Activated CD4-positive, alpha-beta T cell treated with anti-CD3 and anti-CD28 coated beads, Interleukin-2, amount 10 ng/mL, durations not matched to agents 7 days and 5 days (primary cell): Measurements from ENCODE around the gene POLR1B. TPM values are rescaled to one million over a fixed set of nuclear protein-coding genes. Genes with fewer than 3 reads are reported as not detected.
"Not testable (repeated sequence)": the region's sequence is repeated elsewhere in the genome, so short reads cannot be mapped to it uniquely, and the experiment has no call there.

Experiments used
- CTCF ChIA-PET: fragments of 350-600 bp; sonication (Branson Sonifier 250); formaldehyde crosslinking; loops from one replicate; lab custom pipeline; 2021; ENCODE audit warnings: antibody characterized with exemption; lab: Charles Lee
- POLR2A ChIA-PET: fragments of 350-600 bp; sonication (Branson Sonifier 250); formaldehyde crosslinking; loops from one replicate; lab custom pipeline; 2021; ENCODE audit warnings: antibody characterized with exemption; lab: Charles Lee
- DNase-seq: peaks from one replicate; pipeline ENCODE4 v3.0.0-alpha.2; 2020
- H3K27ac Mint-ChIP-seq: one replicate; pipeline ENCODE4 v1.8.0; 2021; ENCODE audit warnings: mild to moderate bottlenecking, moderate library complexity, mixed read lengths
- H3K27me3 Mint-ChIP-seq: one replicate; pipeline ENCODE4 v1.8.0; 2021; ENCODE audit warnings: mixed read lengths
- H3K36me3 Mint-ChIP-seq: one replicate; pipeline ENCODE4 v1.8.0; 2021; ENCODE audit warnings: low read depth, mixed read lengths
- H3K4me1 Mint-ChIP-seq: one replicate; pipeline ENCODE4 v1.8.0; 2021; ENCODE audit warnings: mixed read lengths
- H3K4me3 Mint-ChIP-seq: one replicate; pipeline ENCODE4 v1.8.0; 2021; ENCODE audit warnings: mild to moderate bottlenecking, moderate library complexity, mixed read lengths
- H3K9me3 Mint-ChIP-seq: one replicate; pipeline ENCODE4 v1.8.0; 2021; ENCODE audit warnings: mixed read lengths
- total RNA-seq, 2 experiments: library from RNA; stranded (reverse); gene quantifications; one replicate each; pipeline ENCODE4 v1.2.3, GENCODE V29; 2021

Gene POLR1B
- total RNA-seq, 2 experiments from 2014 or later, result 34.6 to 35.2 TPM

DNA sequence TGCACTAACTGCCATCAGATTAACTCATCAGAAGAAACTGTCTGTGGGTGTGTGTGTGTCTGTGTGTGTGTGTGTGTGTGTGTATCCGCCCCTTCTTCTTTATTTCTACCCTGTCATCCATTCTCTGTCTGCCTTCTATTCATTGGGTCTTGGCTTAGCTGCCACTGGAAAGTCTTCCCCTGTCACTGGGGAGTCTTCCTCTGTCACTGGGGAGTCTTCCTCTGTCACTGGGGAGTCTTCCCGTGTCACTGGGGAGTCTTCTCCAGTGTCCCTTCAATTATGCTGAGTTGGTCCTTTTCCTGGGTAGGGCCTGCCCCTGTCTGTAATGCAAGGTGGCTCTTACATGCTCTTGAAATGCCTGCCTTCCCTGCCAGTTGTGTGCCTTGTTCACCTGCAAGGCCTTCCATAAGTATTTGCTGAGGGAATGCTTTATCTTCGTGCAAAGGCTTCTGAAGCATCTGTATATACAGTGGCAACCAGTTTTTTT is 18.9 kb upstream of the POLR1B start:
- H3K4me3 Mint-ChIP-seq, result no peak overlapping the region
- no peaks in the 10 kb centered on the region for H3K9me3 Mint-ChIP-seq
- ChIA-PET CTCF (interaction anchor here (1.2 to 1.6 kb wide), 2 partner anchors 10 to 15 kb away, joined by 3 to 4 read pairs; no protein-coding TSS in a partner anchor), POLR2A (no interaction called here)
- H3K27me3 Mint-ChIP-seq, result no peaks in the 10 kb centered on the region
- peaks cover 56% of the 10 kb centered on the region for H3K36me3 Mint-ChIP-seq
- H3K27ac Mint-ChIP-seq, result no peak overlapping the region
- H3K4me1 Mint-ChIP-seq, result no peaks in the 10 kb centered on the region
- no peak for DNase-seq

DNA sequence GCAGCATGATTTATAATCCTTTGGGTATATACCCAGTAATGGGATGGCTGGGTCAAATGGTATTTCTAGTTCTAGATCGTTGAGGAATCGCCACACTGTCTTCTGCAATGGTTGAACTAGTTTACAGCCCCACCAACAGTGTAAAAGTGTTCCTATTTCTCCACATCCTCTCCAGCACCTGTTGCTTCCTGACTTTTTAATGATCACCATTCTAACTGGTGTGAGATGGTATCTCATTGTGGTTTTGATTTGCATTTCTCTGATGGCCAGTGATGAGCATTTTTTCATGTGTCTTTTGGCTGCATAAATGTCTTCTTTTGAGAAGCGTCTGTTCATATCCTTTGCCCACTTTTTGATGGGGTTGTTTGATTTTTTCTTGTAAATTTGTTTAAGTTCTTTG is 18.0 kb upstream of the POLR1B start:
- H3K4me1 Mint-ChIP-seq, H3K9me3 Mint-ChIP-seq, DNase-seq, H3K27me3 Mint-ChIP-seq, H3K27ac Mint-ChIP-seq, POLR2A ChIA-PET, CTCF ChIA-PET, H3K4me3 Mint-ChIP-seq: not testable (repeated sequence)
- H3K36me3 Mint-ChIP-seq, result peaks cover 58% of the 10 kb centered on the region

DNA sequence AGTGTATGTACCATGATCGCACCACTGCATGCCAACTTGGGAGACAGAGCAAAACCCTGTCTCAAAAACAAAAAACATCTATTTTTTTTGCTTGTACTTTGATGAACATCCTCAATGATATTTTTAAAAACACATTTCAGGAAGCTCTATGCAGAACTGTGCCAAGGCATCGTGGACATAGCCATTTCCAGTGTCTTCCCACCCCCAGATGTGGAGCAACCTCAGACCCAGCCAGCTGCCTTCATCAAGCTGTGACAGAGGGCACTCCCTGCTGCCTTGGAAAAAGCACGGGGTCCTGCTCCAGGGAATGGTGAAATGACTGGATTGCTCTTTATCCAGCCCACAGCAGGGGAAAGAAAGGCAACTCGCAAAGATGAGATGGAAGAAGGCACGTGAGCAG is 13.7 kb upstream of the POLR1B start:
- Mint-ChIP-seq H3K27ac (no peak overlapping the region), H3K9me3 (no peaks in the 10 kb centered on the region), H3K4me3 (no peak overlapping the region), H3K36me3 (peaks cover 50% of the 10 kb centered on the region), H3K27me3 (no peaks in the 10 kb centered on the region), H3K4me1 (no peaks in the 10 kb centered on the region)
- POLR2A ChIA-PET, result no interaction called here
- DNase-seq, result no peak
- CTCF ChIA-PET, result no interaction called here

DNA sequence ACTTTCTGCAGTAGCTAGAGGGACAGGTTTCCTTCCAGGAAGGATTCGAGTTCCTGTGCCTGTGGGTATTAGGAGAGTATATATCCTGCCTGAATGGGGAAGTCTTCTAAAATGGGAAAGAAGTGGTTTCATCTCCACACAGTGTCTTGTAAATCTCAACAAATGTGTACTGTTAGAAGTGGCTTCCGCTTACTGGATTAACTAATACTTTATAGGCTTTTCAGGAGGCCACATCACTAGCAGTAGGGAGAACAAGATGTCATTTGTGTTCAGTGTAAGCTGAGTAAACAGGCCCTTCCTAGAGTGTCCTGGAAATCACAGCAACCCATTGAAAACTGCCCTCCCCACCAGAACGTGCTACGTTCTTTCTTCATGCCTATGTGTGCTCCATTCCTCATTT is 12.5 kb upstream of the POLR1B start:
- DNase-seq, result no peak
- H3K27me3 Mint-ChIP-seq, result no peaks in the 10 kb centered on the region
- ChIA-PET CTCF (no interaction called here), POLR2A (no interaction called here)
- no peaks in the 10 kb centered on the region for H3K9me3 Mint-ChIP-seq
- no peak overlapping the region for H3K4me3 Mint-ChIP-seq
- no peak overlapping the region for H3K27ac Mint-ChIP-seq
- H3K4me1 Mint-ChIP-seq, result no peaks in the 10 kb centered on the region
- H3K36me3 Mint-ChIP-seq, result peaks cover 39% of the 10 kb centered on the region

DNA sequence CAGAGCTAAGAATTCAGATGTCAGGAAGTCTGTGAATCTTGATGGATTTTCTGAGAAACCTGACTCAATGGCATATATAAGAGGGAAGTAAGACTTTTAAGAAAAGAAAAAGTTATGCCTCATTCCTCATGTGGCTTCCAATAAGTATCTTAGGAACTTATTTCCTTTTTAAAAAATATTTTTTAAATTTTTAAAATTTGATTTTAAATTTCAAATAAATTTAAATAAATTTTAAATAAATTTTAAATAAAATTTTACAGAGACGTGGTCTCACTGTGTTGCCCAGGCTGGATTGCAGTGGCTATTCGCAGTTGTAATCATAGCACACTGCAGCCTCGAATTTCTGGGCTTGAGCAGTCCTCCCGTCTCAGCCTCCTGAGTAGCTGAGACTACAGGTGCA is 11.5 kb upstream of the POLR1B start:
- no peaks in the 10 kb centered on the region for H3K9me3 Mint-ChIP-seq
- POLR2A ChIA-PET, result no interaction called here
- H3K4me1 Mint-ChIP-seq, result no peaks in the 10 kb centered on the region
- H3K4me3 Mint-ChIP-seq, result no peak overlapping the region
- no peak for DNase-seq
- CTCF ChIA-PET, result no interaction called here
- H3K27me3 Mint-ChIP-seq, result no peaks in the 10 kb centered on the region
- H3K27ac Mint-ChIP-seq, result no peak overlapping the region
- H3K36me3 Mint-ChIP-seq, result peaks cover 33% of the 10 kb centered on the region

DNA sequence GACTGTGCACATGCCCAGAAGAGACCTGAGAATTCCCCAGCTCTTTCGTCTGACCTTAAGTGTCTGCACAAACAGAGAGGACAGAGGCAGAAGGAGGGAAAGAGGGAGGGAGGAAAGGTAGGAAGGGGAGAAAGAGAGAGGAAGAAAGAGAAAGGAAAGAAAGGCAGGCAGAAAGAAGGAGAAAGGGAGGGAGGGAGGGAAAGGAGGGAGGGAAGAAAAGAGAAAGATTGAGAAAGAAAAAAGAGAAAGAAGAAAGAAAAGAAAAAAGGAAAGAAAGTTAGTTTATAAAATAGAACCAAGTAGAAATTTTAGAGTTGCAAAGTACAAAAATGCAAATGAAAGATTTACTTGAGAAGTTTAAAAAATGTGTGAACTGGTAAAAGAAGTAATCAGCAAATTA is 7.4 kb upstream of the POLR1B start:
- ChIA-PET POLR2A (no interaction called here), CTCF (no interaction called here)
- no peaks in the 10 kb centered on the region for H3K4me1 Mint-ChIP-seq
- no peak for DNase-seq
- H3K9me3 Mint-ChIP-seq, result no peaks in the 10 kb centered on the region
- no peak overlapping the region for H3K4me3 Mint-ChIP-seq
- H3K27me3 Mint-ChIP-seq, result no peaks in the 10 kb centered on the region
- peaks cover 21% of the 10 kb centered on the region for H3K36me3 Mint-ChIP-seq
- no peak overlapping the region for H3K27ac Mint-ChIP-seq

DNA sequence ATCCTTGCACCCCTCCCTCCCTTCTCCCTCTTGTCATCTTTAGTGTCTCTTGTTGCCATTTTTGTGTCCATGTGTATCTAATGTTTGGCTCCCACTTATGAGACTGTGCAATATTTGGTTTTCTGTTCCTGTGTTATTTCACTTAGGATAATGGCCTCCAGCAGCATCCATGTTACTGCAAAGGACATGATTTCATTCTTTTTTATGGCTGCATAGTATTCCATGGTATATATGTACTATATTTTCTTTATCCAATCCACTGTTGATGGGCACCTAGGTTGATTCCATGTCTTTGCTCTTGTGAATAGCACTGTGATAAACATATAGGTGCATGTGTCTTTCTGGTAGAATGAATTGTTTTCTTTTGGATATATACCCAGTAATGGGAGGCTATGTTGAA is 5.6 kb upstream of the POLR1B start:
- CTCF ChIA-PET, result interaction anchor here (0.6 to 0.9 kb wide), 2 partner anchors 43 to 90 kb away, joined by 3 read pairs; no protein-coding TSS in a partner anchor
- DNase-seq, H3K27me3 Mint-ChIP-seq, H3K4me3 Mint-ChIP-seq, H3K9me3 Mint-ChIP-seq, POLR2A ChIA-PET, H3K27ac Mint-ChIP-seq: not testable (repeated sequence)
- Mint-ChIP-seq H3K36me3 (peaks cover 12% of the 10 kb centered on the region), H3K4me1 (peaks cover 12% of the 10 kb centered on the region)

DNA sequence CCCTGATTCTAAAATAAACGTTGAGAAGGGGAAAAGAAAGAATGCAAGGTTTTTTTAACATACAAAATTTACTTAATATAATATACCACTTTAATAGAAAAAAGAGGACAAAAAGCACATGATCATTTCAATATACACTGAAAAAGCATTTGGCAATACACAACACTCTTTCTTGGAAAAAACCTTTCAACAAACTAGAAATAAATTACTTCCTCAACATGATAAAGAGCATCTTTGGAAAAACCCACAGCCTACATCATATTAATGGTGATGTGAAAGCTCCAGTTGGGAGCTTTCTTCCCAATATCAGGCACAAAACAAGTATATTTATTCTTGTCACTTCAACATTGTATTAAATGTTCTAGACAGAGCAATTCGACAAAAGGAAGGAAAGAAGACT is 3.0 kb upstream of the POLR1B start:
- CTCF ChIA-PET, result no interaction called here
- Mint-ChIP-seq H3K9me3 (no peaks in the 10 kb centered on the region), H3K27ac (no peak overlapping the region), H3K36me3 (peaks cover 3% of the 10 kb centered on the region), H3K27me3 (no peaks in the 10 kb centered on the region), H3K4me3 (no peak overlapping the region), H3K4me1 (peaks cover 12% of the 10 kb centered on the region)
- no peak for DNase-seq
- POLR2A ChIA-PET, result no interaction called here

DNA sequence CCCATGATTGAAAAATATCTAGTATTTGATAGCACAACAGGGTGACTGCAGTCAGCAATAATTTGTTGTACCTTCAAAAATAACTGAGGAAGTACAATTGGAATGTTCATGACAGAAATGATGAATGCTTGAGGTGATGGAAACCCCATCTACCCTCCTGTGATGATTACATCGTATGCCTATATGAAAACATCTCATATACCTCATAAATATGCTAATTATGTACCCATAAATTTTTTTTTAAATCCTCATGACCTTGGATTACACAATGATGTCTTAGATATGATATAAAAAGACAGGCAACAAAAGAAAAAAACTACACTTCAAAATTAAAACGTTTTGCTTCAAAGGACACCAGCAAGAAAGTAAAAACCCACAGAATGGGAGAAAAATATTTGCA is 1.4 kb upstream of the POLR1B start:
- no peak for DNase-seq
- ChIA-PET POLR2A (no interaction called here), CTCF (interaction anchor here (0.6 to 0.7 kb wide), 2 partner anchors 27 to 425 kb away, joined by 3 to 5 read pairs; no protein-coding TSS in a partner anchor)
- no peak overlapping the region for H3K4me3 Mint-ChIP-seq
- H3K27me3 Mint-ChIP-seq, result no peaks in the 10 kb centered on the region
- no peak overlapping the region for H3K27ac Mint-ChIP-seq
- peaks cover 19% of the 10 kb centered on the region for H3K4me1 Mint-ChIP-seq
- peaks cover 3% of the 10 kb centered on the region for H3K36me3 Mint-ChIP-seq
- H3K9me3 Mint-ChIP-seq, result no peaks in the 10 kb centered on the region

DNA sequence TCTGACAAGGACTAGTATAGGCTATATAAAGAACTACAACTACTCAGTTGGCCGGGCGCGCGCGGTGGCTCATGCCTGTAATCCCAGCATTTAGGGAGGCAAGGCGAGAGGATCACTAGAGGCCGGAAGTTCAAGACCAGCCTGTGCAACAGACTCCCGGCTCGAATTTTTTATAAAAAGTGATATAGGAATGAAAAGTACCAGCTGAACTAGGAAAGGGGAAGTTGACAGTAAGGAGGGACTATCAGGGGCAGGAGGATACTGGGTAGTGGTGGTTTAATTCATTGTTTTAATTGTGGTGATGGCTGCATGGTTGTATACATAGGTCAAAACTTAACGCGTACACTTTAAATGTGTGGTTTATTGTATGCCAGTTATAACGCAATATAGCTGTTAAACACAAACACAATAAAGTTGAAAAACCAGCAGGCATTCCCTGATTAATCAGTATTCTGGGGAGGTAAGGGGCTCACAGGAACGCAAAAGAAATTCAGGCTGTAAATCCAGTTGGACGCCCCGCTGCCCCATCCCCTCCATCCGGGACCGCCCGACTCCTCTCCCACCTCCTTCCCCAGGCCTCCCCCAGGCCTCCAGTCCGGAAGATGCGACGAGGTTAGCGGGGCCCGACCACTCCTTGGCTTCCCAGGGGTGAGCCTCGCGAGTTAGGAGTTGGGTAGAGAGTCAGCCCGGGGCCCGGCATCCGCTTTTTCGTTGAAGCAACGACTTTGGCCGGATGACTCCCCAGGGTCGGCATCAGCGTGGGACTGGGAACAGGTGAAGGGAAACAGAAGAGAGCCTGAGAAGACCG is 746 bp upstream of the POLR1B start:
- no peaks in the 10 kb centered on the region for H3K27me3 Mint-ChIP-seq
- no peak overlapping the region for H3K4me3 Mint-ChIP-seq
- H3K36me3 Mint-ChIP-seq, result peaks cover 3% of the 10 kb centered on the region
- H3K4me1 Mint-ChIP-seq, result peaks cover 19% of the 10 kb centered on the region
- peak; percentile 76 for DNase-seq
- no peaks in the 10 kb centered on the region for H3K9me3 Mint-ChIP-seq
- ChIA-PET POLR2A (no interaction called here), CTCF (no interaction called here)
- no peak overlapping the region for H3K27ac Mint-ChIP-seq

DNA sequence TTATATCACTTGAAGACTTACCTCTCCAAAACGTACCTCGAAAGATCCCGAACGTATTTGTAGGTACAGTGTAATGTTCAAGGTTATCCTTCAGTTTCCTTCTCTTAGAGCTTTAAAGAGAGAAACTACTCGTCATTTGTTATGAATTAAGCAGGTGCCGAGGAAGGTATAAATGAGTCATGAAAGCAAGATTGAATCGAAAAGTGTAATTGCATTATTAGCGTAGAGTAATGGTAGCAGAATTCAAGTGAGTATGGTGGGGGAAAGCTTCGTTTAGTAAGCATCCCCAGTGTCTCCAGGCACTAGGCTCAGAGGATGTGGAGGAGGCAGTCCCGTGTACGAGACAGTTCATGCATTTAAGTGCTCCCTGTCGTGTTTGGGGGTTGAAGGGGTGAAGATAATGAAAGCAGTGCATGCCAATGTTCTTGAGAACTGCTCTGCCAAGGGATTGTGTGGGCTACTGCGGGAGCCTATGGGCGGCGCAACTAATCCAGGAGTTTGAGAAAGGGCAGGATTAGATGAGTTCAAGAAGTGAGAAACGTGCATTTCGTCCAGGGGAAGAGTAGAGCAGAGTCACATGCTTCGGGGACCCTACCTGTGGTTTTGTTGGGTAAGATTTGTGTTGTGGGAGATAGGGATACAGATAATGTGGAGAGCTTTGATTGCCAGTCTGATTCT is 858 bp downstream of the POLR1B start:
- POLR2A ChIA-PET, result no interaction called here
- Mint-ChIP-seq H3K9me3 (no peaks in the 10 kb centered on the region), H3K27ac (no peak overlapping the region), H3K4me3 (no peak overlapping the region), H3K27me3 (no peaks in the 10 kb centered on the region), H3K4me1 (peaks cover 23% of the 10 kb centered on the region), H3K36me3 (peaks cover 14% of the 10 kb centered on the region)
- peak; percentile 28 for DNase-seq
- CTCF ChIA-PET, result interaction anchor here (0.9 kb wide), 1 partner anchor 62 kb away, joined by 4 read pairs; no protein-coding TSS in a partner anchor

DNA sequence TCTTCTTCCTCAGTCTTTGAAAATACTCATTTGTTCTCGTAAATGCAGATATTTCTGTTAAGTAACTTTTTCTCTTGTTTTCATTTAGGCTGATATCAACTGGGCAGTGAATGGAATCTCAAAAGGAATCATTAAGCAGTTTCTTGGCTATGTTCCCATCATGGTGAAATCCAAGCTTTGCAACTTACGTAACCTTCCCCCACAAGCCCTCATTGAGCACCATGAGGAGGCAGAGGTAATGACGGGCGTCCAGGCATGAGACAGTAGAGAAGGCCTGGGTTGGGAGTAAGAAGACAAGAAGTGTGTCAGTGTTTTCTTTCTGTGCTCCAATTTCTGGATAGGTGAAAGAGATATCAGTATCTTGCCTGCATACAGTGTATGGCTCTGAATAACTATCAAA is 5.1 kb downstream of the POLR1B start:
- Mint-ChIP-seq H3K36me3 (peaks cover 33% of the 10 kb centered on the region), H3K9me3 (no peaks in the 10 kb centered on the region), H3K27ac (no peak overlapping the region), H3K4me3 (no peak overlapping the region), H3K4me1 (peaks cover 16% of the 10 kb centered on the region), H3K27me3 (no peaks in the 10 kb centered on the region)
- no peak for DNase-seq
- POLR2A ChIA-PET, result no interaction called here
- CTCF ChIA-PET, result interaction anchor here (0.8 kb wide), 1 partner anchor 402 kb away, joined by 3 read pairs; no protein-coding TSS in a partner anchor

DNA sequence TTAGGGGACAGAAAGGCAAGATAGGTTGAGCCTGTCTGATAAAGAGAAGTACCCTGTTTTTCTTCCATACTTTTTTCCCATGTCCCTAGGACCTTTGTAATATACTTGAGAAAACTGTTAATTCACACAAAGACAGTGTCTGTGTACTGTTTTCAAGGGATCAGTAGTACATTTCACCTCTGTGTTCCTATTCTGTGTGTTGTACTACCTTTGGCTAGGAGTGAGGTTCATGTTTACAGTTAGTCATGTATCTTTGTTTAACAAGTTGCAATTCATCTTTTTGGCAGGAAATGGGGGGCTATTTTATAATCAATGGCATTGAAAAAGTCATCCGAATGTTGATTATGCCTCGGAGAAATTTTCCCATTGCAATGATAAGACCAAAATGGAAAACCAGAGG is 6.7 kb downstream of the POLR1B start:
- H3K36me3 Mint-ChIP-seq, result peaks cover 46% of the 10 kb centered on the region
- no peaks in the 10 kb centered on the region for H3K27me3 Mint-ChIP-seq
- no peak overlapping the region for H3K27ac Mint-ChIP-seq
- DNase-seq, result no peak
- ChIA-PET POLR2A (no interaction called here), CTCF (no interaction called here)
- H3K9me3 Mint-ChIP-seq, result no peaks in the 10 kb centered on the region
- H3K4me1 Mint-ChIP-seq, result peaks cover 16% of the 10 kb centered on the region
- H3K4me3 Mint-ChIP-seq, result no peak overlapping the region
